HG03558 (cell line): ENCODE results near the gene G6PD.
"Not testable (repeated sequence)": the region's sequence is repeated elsewhere in the genome, so short reads cannot be mapped to it uniquely, and the experiment has no call there.

Experiments
- ATAC-seq: cut with Tn5 transposase; IDR thresholded peaks from one replicate; pipeline ENCODE4 v1.9.1; 2021; ENCODE audit warnings: moderate number of reproducible peaks; ENCODE audit not compliant: unreplicated experiment; ENCODE audit errors: extremely low read depth

Gene G6PD

GRCh38 chrX:154545673-154546274 lies 872 bp downstream of the G6PD start:
- ATAC-seq: no peak

GRCh38 chrX:154542723-154543424 lies 3.8 kb downstream of the G6PD start:
- ATAC-seq: no peak

DNA sequence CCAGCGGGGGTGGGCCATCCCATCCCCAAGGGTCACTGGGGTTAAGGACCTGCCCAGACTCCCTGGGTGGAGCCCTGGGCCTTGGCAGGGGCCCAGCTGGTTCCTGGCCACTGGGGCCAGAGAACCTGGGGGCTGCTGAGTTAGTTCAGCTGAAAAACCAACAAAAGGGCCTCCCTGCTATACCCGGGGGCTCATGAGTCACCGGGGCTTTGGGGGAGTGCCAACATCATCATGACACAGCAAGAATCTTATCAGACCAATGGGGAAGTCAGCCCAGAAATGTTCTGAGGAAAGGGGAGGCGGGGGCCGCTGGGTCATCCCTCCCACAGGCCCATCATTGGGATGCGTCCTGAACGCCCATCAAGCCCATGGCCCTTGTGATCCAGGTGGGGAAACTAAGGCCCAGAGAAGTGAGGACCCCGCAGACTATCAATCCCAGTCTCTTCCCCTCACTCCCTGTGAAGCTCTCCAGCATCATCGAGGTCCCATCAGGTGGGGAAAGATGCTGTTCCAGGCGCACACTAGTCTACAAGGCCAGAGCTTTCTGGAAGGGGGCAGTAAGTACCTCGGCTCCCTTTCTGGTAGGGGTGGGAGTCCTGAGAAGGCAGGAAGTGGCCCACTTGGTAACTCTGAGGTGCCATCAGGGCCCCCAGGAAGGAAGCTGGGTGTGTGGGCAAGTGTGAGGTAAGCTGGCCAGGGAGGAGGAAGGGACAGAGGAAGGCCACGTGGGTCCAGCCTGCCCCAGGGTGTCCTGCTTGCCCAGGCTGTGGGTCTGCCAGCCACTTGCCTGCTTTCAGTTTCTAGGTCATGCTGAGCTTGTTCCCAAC lies 4.5 kb downstream of the G6PD start:
- no peak for ATAC-seq

DNA sequence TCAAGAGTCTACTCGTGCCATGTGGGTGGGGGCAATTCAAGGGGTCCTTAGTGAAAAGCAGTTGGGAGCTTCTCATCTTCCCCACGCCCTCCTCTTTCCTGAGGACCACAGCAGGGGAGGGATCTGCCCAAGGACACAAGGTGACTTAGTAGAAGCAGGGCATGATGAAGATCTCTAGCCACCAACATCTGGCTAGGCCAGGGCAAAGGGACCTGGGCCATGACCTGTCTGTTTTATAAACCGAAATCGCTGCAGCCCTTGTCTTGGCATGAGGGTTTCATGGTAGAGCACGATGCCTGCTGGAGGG lies 5.1 kb downstream of the G6PD start:
- no peak for ATAC-seq

DNA sequence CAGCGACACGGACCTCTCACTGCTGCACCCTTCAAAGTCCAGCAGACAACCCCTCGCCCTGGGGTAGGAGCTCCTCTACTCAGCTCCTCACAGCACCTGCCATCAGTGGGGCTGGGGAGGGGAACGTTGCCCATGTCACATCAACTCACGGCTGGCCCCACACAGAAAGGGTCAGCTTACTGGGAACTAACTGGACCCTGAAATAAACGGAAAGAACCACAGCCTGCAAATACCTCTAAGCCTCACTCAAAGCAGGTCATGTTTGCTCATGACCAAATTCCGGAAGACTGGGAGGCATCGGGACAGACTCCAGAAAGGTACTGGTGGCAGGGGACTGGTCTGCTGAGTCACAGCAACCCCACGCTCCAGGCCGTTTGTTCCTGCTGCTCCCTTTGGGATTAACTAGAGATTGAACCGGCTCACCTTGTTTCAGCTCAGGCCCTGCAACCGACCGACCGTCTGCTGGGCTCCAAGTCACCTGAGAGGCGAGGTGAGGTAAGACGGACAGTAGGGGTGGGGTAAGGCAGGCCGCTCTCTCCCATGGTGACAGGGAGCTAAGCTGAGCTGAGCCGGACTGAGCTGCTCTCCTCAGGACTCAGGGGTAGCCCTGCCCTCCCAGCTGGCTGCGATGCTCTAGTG lies 5.6 kb downstream of the G6PD start:
- no peak for ATAC-seq

DNA sequence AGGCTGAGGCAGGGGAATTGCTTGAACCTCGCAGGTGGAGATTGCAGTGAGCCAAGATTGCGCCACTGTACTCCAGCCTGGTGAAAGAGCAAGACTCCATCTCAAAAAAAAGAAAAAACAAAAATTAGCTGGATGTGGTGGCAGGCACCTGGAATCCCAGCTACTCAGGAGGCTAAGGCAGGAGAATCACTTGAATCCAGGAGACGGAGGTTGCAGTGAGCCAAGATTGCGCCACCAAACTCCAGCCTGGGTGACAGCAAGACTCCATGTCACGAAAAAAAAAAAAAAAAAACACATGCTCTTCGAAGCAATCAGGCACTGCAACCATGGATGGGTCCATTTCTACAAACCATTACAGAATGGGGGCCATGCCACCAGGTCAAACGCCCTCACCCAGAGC lies 6.3 kb downstream of the G6PD start:
- ATAC-seq: not testable (repeated sequence)

- ATAC-seq: no peak
Observed at GRCh38 chrX:154539077-154539476, 7.6 kb downstream of the G6PD start.

- no peak for ATAC-seq
Observed at GRCh38 chrX:154535892-154536291, 10.8 kb downstream of the G6PD start.

- ATAC-seq: peak; percentile 76
Observed at GRCh38 chrX:154534526-154535322, 11.9 kb downstream of the G6PD start.

GRCh38 chrX:154532690-154533089 lies 14.0 kb downstream of the G6PD start:
- ATAC-seq: no peak

DNA sequence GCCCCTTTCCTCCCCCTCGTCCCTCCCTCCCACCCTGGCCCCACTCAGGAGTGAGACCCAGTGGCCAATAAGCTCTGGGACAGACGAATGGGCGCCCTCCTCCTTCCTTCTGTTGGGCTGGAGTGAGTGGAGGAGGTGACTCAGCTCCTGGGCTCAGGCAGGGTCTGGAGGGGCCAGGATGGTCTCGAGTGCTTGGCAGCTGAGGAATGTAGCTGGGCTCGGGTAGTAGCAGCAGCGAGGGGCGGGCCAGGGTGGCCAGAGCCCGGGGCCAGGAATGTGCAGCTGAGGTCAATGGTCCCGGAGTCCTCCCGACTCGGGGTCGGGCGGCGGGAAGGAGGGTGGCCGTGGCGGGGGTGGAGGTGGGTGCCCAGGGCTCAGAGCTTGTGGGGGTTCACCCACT lies 15.0 kb downstream of the G6PD start:
- no peak for ATAC-seq

- ATAC-seq: no peak
Observed at GRCh38 chrX:154530286-154530685, 16.4 kb downstream of the G6PD start.

GRCh38 chrX:154529206-154529612 lies 17.4 kb downstream of the G6PD start:
- ATAC-seq: no peak

GRCh38 chrX:154526901-154527675 lies 19.6 kb downstream of the G6PD start:
- no peak for ATAC-seq

- no peak for ATAC-seq
Observed at GRCh38 chrX:154525606-154526490, 20.8 kb downstream of the G6PD start.

GRCh38 chrX:154519389-154519788 lies 27.3 kb downstream of the G6PD start:
- no peak for ATAC-seq

GRCh38 chrX:154517101-154517781 lies 29.4 kb downstream of the G6PD start:
- ATAC-seq: no peak

- ATAC-seq: no peak
Observed at GRCh38 chrX:154516656-154517100, 30.0 kb downstream of the G6PD start.
